B cell (primary cell): ENCODE measurements around the gene LRCH3. TPM values are rescaled to one million over a fixed set of nuclear protein-coding genes. Genes with fewer than 3 reads are reported as not detected.

Experiments used
- ATAC-seq: fragments of 200-7000 bp; cut with Tn5 transposase; one replicate; pipeline ENCODE4 v1.10.0; 2021; ENCODE audit warnings: low read depth, mild to moderate bottlenecking, moderate number of reproducible peaks, moderate library complexity
- CTCF ChIA-PET: fragments of 350-600 bp; sonication (Branson Sonifier 250); formaldehyde crosslinking; loops from one replicate; lab custom pipeline; 2021; ENCODE audit warnings: antibody characterized with exemption, inconsistent platforms; lab: Charles Lee
- POLR2A ChIA-PET: fragments of 350-600 bp; sonication (Branson Sonifier 250); formaldehyde crosslinking; loops from one replicate; lab custom pipeline; 2021; ENCODE audit warnings: antibody characterized with exemption; lab: Charles Lee
- DNase-seq: peaks from one replicate; pipeline ENCODE4 v3.0.0; 2013
- H2AFZ ChIP-seq: 2 replicates; pipeline ENCODE4 v1.6.1; 2012; ENCODE audit warnings: mild to moderate bottlenecking, low read depth, low read length; ENCODE audit not compliant: insufficient read depth, poor library complexity, severe bottlenecking
- H3K27ac ChIP-seq, 2 donors: 1 replicate in 1 of 2; 2 replicates in 1 of 2; pipeline ENCODE4 v1.5.1; 2012 to 2013; ENCODE audit warnings: low read length in 2 of 2, mild to moderate bottlenecking in 2 of 2, moderate library complexity in 1 of 2
- H3K27me3 ChIP-seq, 4 experiments: fragments of 200-600 bp in 1 of 4; sonication (generic) in 1 of 4; replicated peaks in 1 of 4; 1 replicate in 2 of 4; 2 replicates in 2 of 4; pipeline versions ENCODE4 v1.6.1 to v1.7.0; 2013 to 2016; ENCODE audit warnings: low read length in 3 of 4, mild to moderate bottlenecking in 2 of 4, mixed read lengths in 1 of 4, moderate library complexity in 1 of 4; ENCODE audit not compliant: insufficient read depth in 4 of 4, control insufficient read depth in 3 of 4; ENCODE audit errors: control extremely low read depth in 1 of 4
- H3K36me3 ChIP-seq, 2 experiments: replicated peaks in 1 of 2; 1 replicate in 1 of 2; 2 replicates in 1 of 2; pipeline versions ENCODE4 v1.6.1 to v1.7.1; 2013; ENCODE audit warnings: low read length in 1 of 2; ENCODE audit not compliant: insufficient read depth in 2 of 2, control insufficient read depth in 1 of 2; ENCODE audit errors: control extremely low read depth in 1 of 2, extremely low read depth in 1 of 2
- H3K4me1 ChIP-seq, 2 donors: fragments of 200-600 bp in 1 of 2; sonication (generic) in 1 of 2; 1 replicate in 1 of 2; 2 replicates in 1 of 2; pipeline versions ENCODE4 v1.5.1 to v1.6.1; 2013 to 2017; ENCODE audit warnings: low read length in 2 of 2; ENCODE audit not compliant: control insufficient read depth in 2 of 2, insufficient read depth in 2 of 2
- H3K4me2 ChIP-seq: replicated peaks from 2 replicates; pipeline ENCODE3; 2012; ENCODE audit warnings: mild to moderate bottlenecking, low read depth, low read length; ENCODE audit not compliant: poor library complexity, severe bottlenecking
- H3K4me3 ChIP-seq, 5 experiments: fragments of 200-600 bp in 1 of 5; sonication (generic) in 1 of 5; 1 replicate in 3 of 5; 2 replicates in 2 of 5; pipeline versions ENCODE4 v1.5.1 to v1.7.0; 2011 to 2016; ENCODE audit warnings: low read length in 4 of 5, mild to moderate bottlenecking in 4 of 5, low read depth in 2 of 5, control low read depth in 1 of 5, moderate library complexity in 1 of 5; ENCODE audit not compliant: insufficient read depth in 1 of 5; ENCODE audit errors: control extremely low read depth in 1 of 5, extremely low read depth in 1 of 5
- H3K79me2 ChIP-seq: fragments of 200-600 bp; sonication (generic); one replicate; pipeline ENCODE4 v1.6.0; 2016; ENCODE audit warnings: low read length; ENCODE audit not compliant: control insufficient read depth, insufficient read depth
- H3K9ac ChIP-seq: fragments of 200-600 bp; sonication (generic); 2 replicates; pipeline ENCODE4 v1.6.1; 2017; ENCODE audit warnings: mild to moderate bottlenecking, low read length, moderate library complexity
- H3K9me3 ChIP-seq, 3 donors: one replicate each; pipeline versions ENCODE4 v1.6.1 to v1.7.1; 2013; ENCODE audit warnings: low read length in 2 of 3; ENCODE audit not compliant: control insufficient read depth in 2 of 3, insufficient read depth in 1 of 3; ENCODE audit errors: control extremely low read depth in 1 of 3
- H4K20me1 ChIP-seq: 2 replicates; pipeline ENCODE4 v1.6.0; 2012; ENCODE audit warnings: mild to moderate bottlenecking, low read length; ENCODE audit not compliant: insufficient read depth, control insufficient read depth, poor library complexity, severe bottlenecking
- H3K27ac Mint-ChIP-seq: one replicate; pipeline ENCODE4 v1.8.0; 2021; ENCODE audit warnings: mixed read lengths
- H3K27me3 Mint-ChIP-seq: one replicate; pipeline ENCODE4 v1.8.0; 2021; ENCODE audit warnings: mixed read lengths
- H3K4me1 Mint-ChIP-seq: one replicate; pipeline ENCODE4 v1.8.0; 2021; ENCODE audit warnings: mixed read lengths
- H3K4me3 Mint-ChIP-seq: one replicate; pipeline ENCODE4 v1.8.0; 2021; ENCODE audit warnings: mixed read lengths
- H3K9me3 Mint-ChIP-seq: one replicate; pipeline ENCODE4 v1.8.0; 2022; ENCODE audit warnings: mixed read lengths; ENCODE audit not compliant: insufficient read depth
- EZH2 ChIP-seq: IDR thresholded peaks from 2 replicates; pipeline ENCODE4 v1.6.1; 2012; ENCODE audit warnings: borderline replicate concordance, low read depth, mild to moderate bottlenecking, moderate library complexity, low read length; ENCODE audit not compliant: insufficient read depth, poor library complexity, severe bottlenecking
- WGBS: methylation state at CpG from one replicate; pipeline ENCODE4 v1.1.5; 2013; ENCODE audit warnings: missing lambda C conversion rate; ENCODE audit not compliant: insufficient coverage; 5-methylcytosine and 5-hydroxymethylcytosine counted together
- intact Hi-C: fragments of 100-400 bp; cut with micrococcal nuclease; formaldehyde crosslinking; loops from one replicate; pipeline ENCODE4 v1.10.0; 2022
- polyA plus RNA-seq: library from polyadenylated mRNA; depleted of rRNA; stranded (reverse); fragments of >200 nt; gene quantifications from 2 replicates; pipeline ENCODE4 v1.2.3, GENCODE V29; 2012
- total RNA-seq, 2 donors: library from RNA; stranded (reverse); fragments of 120-200 nt in 1 of 2; gene quantifications; 1 replicate in 1 of 2; 2 replicates in 1 of 2; pipeline versions ENCODE4 v1.2.3 to v1.2.4, GENCODE V29; 2013 to 2022
- TF ChIP-seq, protein P1 (sequence below): fragments of 200-600 bp; IDR thresholded peaks from one replicate; pipeline ENCODE4 v1.8.0; 2022; ENCODE audit warnings: antibody characterized with exemption, mild to moderate bottlenecking

The LRCH3 gene
- total and polyA plus RNA-seq, 2 donors (not counting 1 experiment from before 2014, with no cell fraction given), result 30.1 to 136 TPM

DNA sequence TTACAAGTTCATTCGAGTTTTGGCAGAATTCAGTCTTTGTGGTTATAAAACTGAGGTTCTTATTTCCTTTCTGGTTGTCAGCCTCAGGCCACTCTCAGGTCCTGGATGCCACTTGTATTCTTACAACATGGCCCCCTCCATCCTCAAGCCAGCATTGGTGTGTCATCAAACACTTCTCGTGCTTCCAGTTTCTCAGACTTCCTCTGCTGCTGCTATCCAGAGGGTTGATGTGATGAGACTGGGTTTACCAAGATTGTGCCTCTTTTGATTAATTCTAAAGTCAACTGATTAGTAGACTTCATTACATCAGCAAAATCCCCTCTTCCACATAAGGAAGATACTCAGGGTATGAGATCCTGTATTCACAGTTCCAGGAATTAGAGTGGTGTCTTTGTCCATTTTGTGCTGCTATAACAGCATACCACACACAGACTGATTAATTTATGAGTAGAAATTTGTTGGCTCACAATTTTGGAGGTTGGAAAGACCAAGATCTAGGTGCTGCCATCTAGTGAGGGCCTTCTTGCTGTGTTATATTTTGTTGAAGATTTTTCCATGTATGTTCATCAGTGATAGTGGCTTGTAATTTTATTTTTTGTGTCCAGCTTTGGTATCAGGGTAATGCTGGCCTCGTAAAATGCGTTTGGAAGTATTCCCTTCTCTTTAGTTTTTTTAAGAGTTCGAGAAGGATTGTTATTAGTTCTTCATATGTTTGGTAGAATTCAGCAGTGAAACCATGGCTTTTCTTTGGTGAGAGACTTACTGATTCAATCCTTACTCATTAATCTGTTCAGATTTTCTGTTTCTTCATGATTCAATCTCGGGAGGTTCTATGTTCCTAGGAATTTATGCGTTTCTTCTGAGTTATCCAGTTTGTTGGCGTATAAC is 11.1 kb downstream of the LRCH3 start:
- Histone ChIP-seq H4K20me1 (peaks cover 39% of the 10 kb centered on the region), H2AFZ (no peak overlapping the region), H3K4me3 (no peak overlapping the region), H3K9me3 (no peaks in the 10 kb centered on the region), H3K4me1 (peaks cover 15 to 28% of the 10 kb centered on the region in 2 donors), H3K4me2 (no peak overlapping the region), H3K27me3 (no peaks in the 10 kb centered on the region), H3K36me3 (no peaks in the 10 kb centered on the region), H3K79me2 (peaks cover 98% of the 10 kb centered on the region), H3K27ac (peak overlapping the region in 1 of 2 donors; percentile 27), H3K9ac (no peak overlapping the region)
- ATAC-seq (peak; percentile 54), DNase-seq (peak; percentile 66)
- Mint-ChIP-seq H3K4me3 (no peak overlapping the region), H3K9me3 (no peaks in the 10 kb centered on the region), H3K27ac (peak overlapping the region; percentile 12), H3K4me1 (peaks cover 51% of the 10 kb centered on the region), H3K27me3 (no peaks in the 10 kb centered on the region)
- 67% methylated on average over 3 of the region's 8 CpGs for WGBS
- intact Hi-C loops, result loop anchor here (1.0 kb wide), 4 partner anchors 11 to 203 kb away; partner anchors contain the start of genes FYTTD1 and LRCH3
- TF ChIP-seq, protein P1, sequence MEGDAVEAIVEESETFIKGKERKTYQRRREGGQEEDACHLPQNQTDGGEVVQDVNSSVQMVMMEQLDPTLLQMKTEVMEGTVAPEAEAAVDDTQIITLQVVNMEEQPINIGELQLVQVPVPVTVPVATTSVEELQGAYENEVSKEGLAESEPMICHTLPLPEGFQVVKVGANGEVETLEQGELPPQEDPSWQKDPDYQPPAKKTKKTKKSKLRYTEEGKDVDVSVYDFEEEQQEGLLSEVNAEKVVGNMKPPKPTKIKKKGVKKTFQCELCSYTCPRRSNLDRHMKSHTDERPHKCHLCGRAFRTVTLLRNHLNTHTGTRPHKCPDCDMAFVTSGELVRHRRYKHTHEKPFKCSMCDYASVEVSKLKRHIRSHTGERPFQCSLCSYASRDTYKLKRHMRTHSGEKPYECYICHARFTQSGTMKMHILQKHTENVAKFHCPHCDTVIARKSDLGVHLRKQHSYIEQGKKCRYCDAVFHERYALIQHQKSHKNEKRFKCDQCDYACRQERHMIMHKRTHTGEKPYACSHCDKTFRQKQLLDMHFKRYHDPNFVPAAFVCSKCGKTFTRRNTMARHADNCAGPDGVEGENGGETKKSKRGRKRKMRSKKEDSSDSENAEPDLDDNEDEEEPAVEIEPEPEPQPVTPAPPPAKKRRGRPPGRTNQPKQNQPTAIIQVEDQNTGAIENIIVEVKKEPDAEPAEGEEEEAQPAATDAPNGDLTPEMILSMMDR, result peak; percentile 80
- TF ChIP-seq EZH2, result no peak
- CTCF ChIA-PET, result interaction anchor here (0.5 to 2.9 kb wide), 19 partner anchors 8 to 546 kb away, joined by 3 to 14 read pairs (median 4); partner anchors contain the start of gene LRCH3
- POLR2A ChIA-PET, result no interaction called here
